ENCODE results near the gene MYOF.
A peak's percentile ranks its signal among the peaks of the same experiment; 100 is the strongest.

MYOF gene

GRCh38 chr10:93482145-93482834, at the start of gene MYOF:
Gene MYOF, minus strand, starts transcription at chr10:93482334. Its CDS starts 140 bp downstream, at chr10:93482194.
- peak in 1 of 2 donors; percentile 53 for DNase-seq (ENCODE audit: low read depth in 1 of 2, low spot score in 1 of 2)

GRCh38 chr10:93518531-93518930, 36.4 kb upstream of the MYOF start:
- DNase-seq (ENCODE audit: low read depth in 1 of 2, low spot score in 1 of 2): no peak

GRCh38 chr10:93516006-93516380, 33.9 kb upstream of the MYOF start:
- DNase-seq (ENCODE audit: low read depth in 1 of 2, low spot score in 1 of 2): no peak

GRCh38 chr10:93515071-93516005, 33.2 kb upstream of the MYOF start:
- DNase-seq (ENCODE audit: low read depth in 1 of 2, low spot score in 1 of 2): no peak

GRCh38 chr10:93514521-93514920, 32.4 kb upstream of the MYOF start:
- DNase-seq (ENCODE audit: low read depth in 1 of 2, low spot score in 1 of 2): no peak

- no peak for DNase-seq (ENCODE audit: low read depth in 1 of 2, low spot score in 1 of 2)
These were observed 31.0 kb upstream of the MYOF start for GRCh38 chr10:93513091-93513490.

GRCh38 chr10:93512565-93512964, 30.4 kb upstream of the MYOF start:
- DNase-seq (ENCODE audit: low read depth in 1 of 2, low spot score in 1 of 2): no peak

- no peak for DNase-seq (ENCODE audit: low read depth in 1 of 2, low spot score in 1 of 2)
These were observed 27.7 kb upstream of the MYOF start for GRCh38 chr10:93509816-93510215.

- no peak for DNase-seq (ENCODE audit: low read depth in 1 of 2, low spot score in 1 of 2)
These were observed 22.9 kb upstream of the MYOF start for GRCh38 chr10:93505075-93505474.

- DNase-seq (ENCODE audit: low read depth in 1 of 2, low spot score in 1 of 2): no peak
These were observed 20.9 kb upstream of the MYOF start for GRCh38 chr10:93503075-93503474.

- DNase-seq (ENCODE audit: low read depth in 1 of 2, low spot score in 1 of 2): no peak
These were observed 19.5 kb upstream of the MYOF start for GRCh38 chr10:93501650-93502049.

- DNase-seq (ENCODE audit: low read depth in 1 of 2, low spot score in 1 of 2): no peak
These were observed 16.0 kb upstream of the MYOF start for GRCh38 chr10:93498166-93498565.

- DNase-seq (ENCODE audit: low read depth in 1 of 2, low spot score in 1 of 2): peak; percentile 90 to 93
These were observed 14.3 kb upstream of the MYOF start, which contains the start of gene CEP55 for GRCh38 chr10:93496322-93497041. Gene CEP55, plus strand, starts transcription at chr10:93496612. Its CDS starts 3,440 bp downstream, at chr10:93500052.

- DNase-seq (ENCODE audit: low read depth in 1 of 2, low spot score in 1 of 2): peak; percentile 6 to 18
These were observed 13.7 kb upstream of the MYOF start for GRCh38 chr10:93495654-93496321.

GRCh38 chr10:93494494-93494893, 12.4 kb upstream of the MYOF start:
- DNase-seq (ENCODE audit: low read depth in 1 of 2, low spot score in 1 of 2): no peak

- DNase-seq (ENCODE audit: low read depth in 1 of 2, low spot score in 1 of 2): no peak
These were observed 11.0 kb upstream of the MYOF start for GRCh38 chr10:93493162-93493561.

- DNase-seq (ENCODE audit: low read depth in 1 of 2, low spot score in 1 of 2): no peak
These were observed 9.5 kb upstream of the MYOF start for GRCh38 chr10:93491602-93492121.

- no peak for DNase-seq (ENCODE audit: low read depth in 1 of 2, low spot score in 1 of 2)
These were observed 6.9 kb upstream of the MYOF start for GRCh38 chr10:93488956-93489528.

GRCh38 chr10:93485690-93486089, 3.6 kb upstream of the MYOF start:
- DNase-seq (ENCODE audit: low read depth in 1 of 2, low spot score in 1 of 2): no peak

- no peak for DNase-seq (ENCODE audit: low read depth in 1 of 2, low spot score in 1 of 2)
These were observed 443 bp downstream of the MYOF start for GRCh38 chr10:93481637-93482144.
